Adrenal gland (tissue), 19 donors: Measurements from ENCODE around the gene SULT1A1. TPM values are rescaled to one million over a fixed set of nuclear protein-coding genes. Genes with fewer than 3 reads are reported as not detected.
"Not testable (repeated sequence)": the region's sequence is repeated elsewhere in the genome, so short reads cannot be mapped to it uniquely, and the experiment has no call there.

Source experiments
- DNase-seq, 7 donors: peaks; one replicate each; pipeline ENCODE4 v3.0.0-alpha.2; 2019 to 2020
- H3K27ac ChIP-seq, 5 donors: fragments of 200-600 bp; sonication (generic) in 4 of 5; 1 replicate in 3 of 5; 2 replicates in 2 of 5; pipeline versions ENCODE4 v1.5.1 to v1.8.0; 2016 to 2020; ENCODE audit warnings: mild to moderate bottlenecking in 1 of 5
- H3K27me3 ChIP-seq: fragments of 200-600 bp; 2 replicates; pipeline ENCODE4 v1.8.0; 2021
- H3K36me3 ChIP-seq, 2 donors: fragments of 200-600 bp; replicated peaks in 1 of 2; 1 replicate in 1 of 2; 2 replicates in 1 of 2; pipeline versions ENCODE4 v1.5.1 to v1.8.0; 2018 to 2022
- H3K4me1 ChIP-seq, 2 donors: fragments of 200-600 bp; replicated peaks in 1 of 2; 1 replicate in 1 of 2; 2 replicates in 1 of 2; pipeline versions ENCODE4 v1.5.1 to v1.8.0; 2018 to 2021
- H3K4me3 ChIP-seq, 4 donors: fragments of 200-600 bp; sonication (generic) in 3 of 4; one replicate each; pipeline ENCODE4 v1.5.1; 2016 to 2018
- H3K9me3 ChIP-seq, 3 donors: fragments of 200-600 bp; sonication (generic) in 1 of 3; replicated peaks in 1 of 3; 1 replicate in 2 of 3; 2 replicates in 1 of 3; pipeline versions ENCODE4 v1.5.1 to v1.8.0; 2016 to 2021
- POLR2A ChIP-seq, 2 donors: fragments of 450-650 bp; IDR thresholded peaks; one replicate each; pipeline ENCODE4 v1.6.1; 2017; ENCODE audit warnings: antibody characterized with exemption in 2 of 2, mild to moderate bottlenecking in 2 of 2, moderate library complexity in 1 of 2
- WGBS, 4 donors: extraction: QIAGEN DNeasy Blood & Tissue Kit in 2 of 4; methylation state at CpG; one replicate each; pipeline versions ENCODE4 v1.1.5 to v1.1.7; 2013 to 2017; 5-methylcytosine and 5-hydroxymethylcytosine counted together
- intact Hi-C, 2 donors: fragments of 100-400 bp; cut with DNase I; formaldehyde crosslinking; loops; one replicate each; pipeline versions ENCODE4 v1.14.1 to v1.15.0; 2022 to 2023
- long read RNA-seq, 10 donors: library from polyadenylated mRNA in 3 of 10; unstranded in 2 of 10; stranded (forward) in 1 of 10; transcript quantifications; one replicate each; pipeline ENCODE4 v2.0.0 and lab custom pipeline, GENCODE V29; 2021 to 2026
- polyA plus RNA-seq, 3 donors: library from polyadenylated mRNA; stranded (reverse); fragments of 200-250 nt in 2 of 3; fragments of 350-450 nt in 1 of 3; fragmentation: Illumina TruSeq in 1 of 3; extraction: RNeasy Lipid Tissue Mini Kit (QIAGEN cat#74804) in 1 of 3; gene quantifications; one replicate each; pipeline ENCODE4 v1.2.3, GENCODE V29; 2013 to 2014
- total RNA-seq, 9 donors: library from RNA; depleted of rRNA in 4 of 9; stranded (reverse); fragments of >200 nt in 4 of 9; fragments of 120-200 nt in 1 of 9; fragmentation: NEBNext Ultra II Directional in 1 of 9; extraction: Animal tissue kit (Norgen Biotek cat#: 25700) in 1 of 9; gene quantifications; one replicate each; pipeline versions ENCODE4 v1.1.0 to v1.2.4, GENCODE V29; 2013 to 2023
- TF ChIP-seq, protein P1 (sequence below), 6 experiments: fragments of 450-650 bp in 4 of 6; fragments of 200-600 bp in 2 of 6; sonication (generic) in 1 of 6; IDR thresholded peaks; 1 replicate in 5 of 6; 2 replicates in 1 of 6; pipeline versions ENCODE4 v1.5.1 to v1.8.0; 2016 to 2021; ENCODE audit warnings: antibody characterized with exemption in 6 of 6, mild to moderate bottlenecking in 2 of 6, moderate library complexity in 1 of 6
- donor health status: healthy with polysubstance abuse.
- donor health status: Bipolar disorder and iron deficiency.
- donor health status: DM: yes; HTN: yes; CAD: no.
- donor health status: DM: no; HTN: no; CAD: no.
- donor health status: DM: no; HTN: no; CAD: no.
- donor health status: DM: yes; HTN: yes; CAD: no.

Gene SULT1A1
- total RNA-seq (100 to 1,000 TPM in 6 of 9 donors, 10 to 100 TPM in 3; 62.4 to 367 (median 119) TPM), polyA plus RNA-seq (100 to 1,000 TPM in 1 of 3 donors, 10 to 100 TPM in 2; 47.2 to 162 (median 72.8) TPM)
- long read RNA-seq, donor 1, full-length matches to known transcripts = 50 of 121 reads
- long read RNA-seq, donor 1, partial matches to known transcripts = 71 of 121 reads
- long read RNA-seq, donor 1, other reads (novel, unspliced or antisense) = 0 of 121 reads
- long read RNA-seq, donor 2, full-length matches to known transcripts = 18 of 25 reads
- long read RNA-seq, donor 2, partial matches to known transcripts = 7 of 25 reads
- long read RNA-seq, donor 2, other reads (novel, unspliced or antisense) = 0 of 25 reads
- long read RNA-seq, donor 3, full-length matches to known transcripts = 14 of 19 reads
- long read RNA-seq, donor 3, partial matches to known transcripts = 5 of 19 reads
- long read RNA-seq, donor 3, other reads (novel, unspliced or antisense) = 0 of 19 reads
- long read RNA-seq, donor 4, full-length matches to known transcripts = 196 of 216 reads
- long read RNA-seq, donor 4, partial matches to known transcripts = 11 of 216 reads
- long read RNA-seq, donor 4, other reads (novel, unspliced or antisense) = 9 of 216 reads
- long read RNA-seq, donor 5, full-length matches to known transcripts = 405 of 468 reads
- long read RNA-seq, donor 5, partial matches to known transcripts = 20 of 468 reads
- long read RNA-seq, donor 5, other reads (novel, unspliced or antisense) = 43 of 468 reads
- long read RNA-seq, donor 6, full-length matches to known transcripts = 48 of 63 reads
- long read RNA-seq, donor 6, partial matches to known transcripts = 3 of 63 reads
- long read RNA-seq, donor 6, other reads (novel, unspliced or antisense) = 12 of 63 reads
- long read RNA-seq, donor 7, full-length matches to known transcripts = 15 of 15 reads
- long read RNA-seq, donor 7, partial matches to known transcripts = 0 of 15 reads
- long read RNA-seq, donor 7, other reads (novel, unspliced or antisense) = 0 of 15 reads
- long read RNA-seq, donor 8, full-length matches to known transcripts = 38 of 72 reads
- long read RNA-seq, donor 8, partial matches to known transcripts = 34 of 72 reads
- long read RNA-seq, donor 8, other reads (novel, unspliced or antisense) = 0 of 72 reads
- long read RNA-seq, donor 9, full-length matches to known transcripts = 35 of 43 reads
- long read RNA-seq, donor 9, partial matches to known transcripts = 8 of 43 reads
- long read RNA-seq, donor 9, other reads (novel, unspliced or antisense) = 0 of 43 reads
- long read RNA-seq, donor 10, partial matches to known transcripts = 9 of 17 reads
- long read RNA-seq, donor 10, other reads (novel, unspliced or antisense) = 0 of 17 reads

- Histone ChIP-seq H3K4me3 (peak within 1 kb of the TSS in 3 of 4 donors; percentile 24 to 68 (median 40)), H3K4me1 (peaks cover 30 to 37% of the 10 kb centered on the region in 2 donors), H3K27ac (peak within 1 kb of the TSS; percentile 5 to 76 (median 71)), H3K27me3 (no peaks in the 10 kb centered on the region), H3K36me3 (peaks cover 0 to 16% of the 10 kb centered on the region in 2 donors), H3K9me3 (no peaks in the 10 kb centered on the region)
- peak; percentile 59 to 87 (median 82) for DNase-seq
- TF ChIP-seq POLR2A (IDR thresholded peaks at IDR 0.05) = no peak
- TF ChIP-seq, protein P1, sequence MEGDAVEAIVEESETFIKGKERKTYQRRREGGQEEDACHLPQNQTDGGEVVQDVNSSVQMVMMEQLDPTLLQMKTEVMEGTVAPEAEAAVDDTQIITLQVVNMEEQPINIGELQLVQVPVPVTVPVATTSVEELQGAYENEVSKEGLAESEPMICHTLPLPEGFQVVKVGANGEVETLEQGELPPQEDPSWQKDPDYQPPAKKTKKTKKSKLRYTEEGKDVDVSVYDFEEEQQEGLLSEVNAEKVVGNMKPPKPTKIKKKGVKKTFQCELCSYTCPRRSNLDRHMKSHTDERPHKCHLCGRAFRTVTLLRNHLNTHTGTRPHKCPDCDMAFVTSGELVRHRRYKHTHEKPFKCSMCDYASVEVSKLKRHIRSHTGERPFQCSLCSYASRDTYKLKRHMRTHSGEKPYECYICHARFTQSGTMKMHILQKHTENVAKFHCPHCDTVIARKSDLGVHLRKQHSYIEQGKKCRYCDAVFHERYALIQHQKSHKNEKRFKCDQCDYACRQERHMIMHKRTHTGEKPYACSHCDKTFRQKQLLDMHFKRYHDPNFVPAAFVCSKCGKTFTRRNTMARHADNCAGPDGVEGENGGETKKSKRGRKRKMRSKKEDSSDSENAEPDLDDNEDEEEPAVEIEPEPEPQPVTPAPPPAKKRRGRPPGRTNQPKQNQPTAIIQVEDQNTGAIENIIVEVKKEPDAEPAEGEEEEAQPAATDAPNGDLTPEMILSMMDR (IDR thresholded peaks at IDR 0.05) = peak in 1 of 6 experiments; percentile 5
- intact Hi-C loops = loop anchor here in 1 of 2 donors (10.0 kb wide), 1 partner anchor 115 kb away; the partner anchor contains the start of genes APOBR and CLN3
- WGBS, 4 donors = 23 to 46% (median 27%) methylated on average over 10 to 11 of the region's 11 CpGs
These were observed at the start of gene SULT1A1 for GRCh38 chr16:28609631-28610594. SULT1A1 (minus strand) TSS chr16:28610044; CDS start chr16:28608855, 1,189 bp downstream.

DNA sequence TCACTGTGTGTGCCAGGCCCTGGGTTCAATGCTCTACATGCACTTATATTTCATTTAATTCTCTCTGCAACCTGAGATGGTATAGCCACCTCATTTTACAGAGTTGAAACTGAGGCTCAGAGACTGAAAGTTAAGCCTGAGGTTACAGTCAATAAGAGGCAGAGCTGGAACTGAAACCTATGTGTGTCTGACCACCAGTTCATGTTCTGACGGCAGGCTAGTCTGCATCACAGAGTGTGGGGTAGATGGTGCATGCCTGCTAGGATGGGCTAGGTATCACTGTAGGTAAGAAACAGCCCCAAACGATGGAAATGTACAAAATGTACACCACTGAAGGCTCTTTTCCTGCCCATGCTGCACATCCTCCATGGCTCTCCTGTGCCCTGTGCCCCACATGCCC lies 30.1 kb upstream of the SULT1A1 start:
- H3K27ac ChIP-seq, H3K9me3 ChIP-seq, H3K27me3 ChIP-seq, H3K36me3 ChIP-seq, intact Hi-C loops, H3K4me1 ChIP-seq, DNase-seq, H3K4me3 ChIP-seq: not testable (repeated sequence)
- WGBS, 4 donors = 48 to 76% (median 65%) methylated on average over 2 of the region's 2 CpGs

DNA sequence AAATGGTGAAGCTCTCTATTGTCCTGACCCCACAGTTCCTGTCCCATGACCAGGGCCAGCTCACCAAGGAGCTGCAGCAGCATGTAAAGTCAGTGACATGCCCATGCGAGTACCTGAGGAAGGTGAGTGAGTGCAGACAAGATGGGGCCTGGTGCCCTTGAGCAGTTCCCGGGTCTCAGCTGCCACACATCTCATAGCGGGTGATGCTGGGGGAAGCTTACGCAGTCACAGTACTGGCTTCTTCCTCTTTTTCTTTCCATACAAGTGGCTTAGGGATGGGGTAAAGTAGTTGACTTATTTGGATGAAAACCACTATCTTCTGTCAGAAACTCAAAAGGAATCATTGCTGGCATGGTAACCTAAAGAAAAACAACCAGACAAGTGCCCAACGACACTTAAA lies 28.5 kb upstream of the SULT1A1 start:
- H3K9me3 ChIP-seq, H3K27me3 ChIP-seq, H3K4me3 ChIP-seq, H3K36me3 ChIP-seq, H3K4me1 ChIP-seq, DNase-seq, H3K27ac ChIP-seq, intact Hi-C loops: not testable (repeated sequence)
- 67 to 90% (median 75%) methylated on average over 2 to 4 of the region's 5 CpGs for WGBS, 4 donors

DNA sequence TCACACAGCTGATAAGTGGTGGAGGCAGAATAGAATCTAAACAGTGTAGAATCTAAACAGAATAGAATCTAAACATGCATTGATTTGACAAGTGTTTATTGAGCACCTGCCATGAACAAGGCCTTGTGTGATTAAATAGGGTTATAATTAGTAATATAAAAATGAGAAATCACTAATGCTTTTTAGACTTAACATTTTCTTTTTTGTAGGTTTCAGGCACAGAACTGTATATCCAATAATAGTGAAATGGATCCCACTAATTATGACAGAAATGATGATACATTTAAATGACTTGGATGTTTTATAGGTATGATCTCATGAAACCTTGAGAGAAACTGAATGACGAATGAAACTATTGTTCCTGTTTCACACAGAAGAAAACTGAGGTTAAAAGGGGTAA lies 27.9 kb upstream of the SULT1A1 start, which contains the start of gene NPIPB8:
NPIPB8 (plus strand) TSS at position 301 of the 400 bp plus-strand sequence. CDS start 296 bp downstream, outside the sequence.
- WGBS, 4 donors = 14 to 71% methylated on average over 1 of the region's 1 CpG; no CpG with 5 or more reads in 2 of the 4 donors
- intact Hi-C loops, H3K27ac ChIP-seq, H3K9me3 ChIP-seq, H3K4me3 ChIP-seq, H3K27me3 ChIP-seq, H3K4me1 ChIP-seq, H3K36me3 ChIP-seq, DNase-seq: not testable (repeated sequence)

- H3K4me3 ChIP-seq, intact Hi-C loops, H3K4me1 ChIP-seq, H3K36me3 ChIP-seq, DNase-seq, H3K27ac ChIP-seq, H3K9me3 ChIP-seq, H3K27me3 ChIP-seq: not testable (repeated sequence)
- 39 to 47% (median 44%) methylated on average over 5 of the region's 5 CpGs for WGBS, 4 donors
These were observed 26.4 kb upstream of the SULT1A1 start for GRCh38 chr16:28636093-28636823.

GRCh38 chr16:28630905-28631304 lies 21.1 kb upstream of the SULT1A1 start:
- H3K4me3 ChIP-seq, H3K27ac ChIP-seq, H3K9me3 ChIP-seq, H3K4me1 ChIP-seq, H3K36me3 ChIP-seq, H3K27me3 ChIP-seq, intact Hi-C loops, DNase-seq: not testable (repeated sequence)
- 54 to 83% (median 81%) methylated on average over 4 of the region's 5 CpGs for WGBS, 4 donors
